T follicular helper cell (primary cell): ENCODE results near the gene SYT7.
"Not testable (repeated sequence)": the region's sequence is repeated elsewhere in the genome, so short reads cannot be mapped to it uniquely, and the experiment has no call there.

Source experiments
- DNase-seq: peaks from one replicate; pipeline ENCODE4 v3.0.0-alpha.2; 2020; ENCODE audit warnings: low read depth

Gene SYT7

DNA sequence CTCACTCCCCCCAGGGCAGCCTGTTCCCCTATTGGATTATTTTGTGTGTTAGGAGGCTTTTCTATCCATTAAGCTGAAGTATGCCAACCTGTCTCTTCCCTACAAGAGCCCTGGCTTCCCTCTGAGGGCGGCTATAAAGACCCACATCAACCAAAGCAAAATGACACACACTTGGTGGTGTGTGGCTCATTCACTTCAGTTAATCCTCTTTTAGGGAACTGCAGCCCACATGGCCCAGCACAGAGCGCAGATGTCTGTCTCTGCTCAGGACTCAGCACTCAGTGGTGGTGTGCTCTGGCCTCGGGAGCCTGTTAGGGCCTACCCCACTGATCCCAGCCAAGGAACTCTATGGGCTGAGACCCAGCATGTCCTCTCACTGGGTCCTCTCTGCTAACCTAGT is 104.5 kb downstream of the SYT7 start:
- no peak for DNase-seq

DNA sequence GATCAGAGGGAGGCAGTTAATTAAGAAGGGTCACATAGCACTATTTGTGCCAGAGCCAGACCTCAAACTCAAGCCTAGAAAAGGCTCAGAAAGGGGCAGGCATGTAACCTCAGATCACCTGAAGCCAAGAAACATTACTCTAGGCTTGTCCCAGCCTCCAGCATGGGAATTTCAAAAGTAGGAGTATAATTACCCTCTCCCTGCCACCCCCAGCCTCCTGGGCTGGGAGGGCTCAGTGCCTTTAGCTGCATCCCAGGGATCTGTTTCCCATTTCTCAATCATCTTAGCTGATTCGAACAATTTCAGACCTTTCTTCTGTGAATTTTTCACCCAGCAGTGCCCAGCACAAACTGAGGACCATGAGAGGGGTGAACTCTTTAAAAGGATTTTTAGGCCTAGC is 105.4 kb downstream of the SYT7 start:
- no peak for DNase-seq

DNA sequence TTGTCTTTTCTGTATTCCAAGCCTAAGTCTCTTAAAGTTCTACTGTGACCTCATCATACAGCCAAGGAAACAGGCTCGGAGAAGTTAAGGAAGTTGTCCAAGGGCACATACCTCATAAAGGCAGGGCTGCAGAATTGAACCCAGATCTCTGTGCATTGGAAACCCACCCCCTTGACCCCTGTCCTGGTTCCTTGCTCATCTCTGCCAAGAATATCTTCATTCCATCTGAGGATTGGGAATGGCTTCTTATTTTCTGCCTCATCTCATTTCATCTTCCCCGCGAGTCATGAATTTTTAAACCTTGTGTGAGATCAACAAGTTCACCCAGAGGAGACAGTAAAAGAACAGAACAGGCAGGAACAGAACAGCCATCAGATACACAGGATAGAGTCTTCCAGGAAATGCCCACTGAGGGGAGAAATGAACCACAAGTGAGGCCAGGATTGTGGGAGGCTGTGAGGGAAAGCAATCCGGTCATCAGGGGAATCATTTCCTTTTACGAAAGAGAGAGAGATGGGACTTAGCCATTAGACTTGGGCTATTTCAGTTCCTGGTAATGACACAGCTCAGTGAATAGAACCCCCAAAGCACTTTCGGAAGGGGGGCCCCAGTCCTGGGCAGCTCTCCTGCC is 106.7 kb downstream of the SYT7 start:
- no peak for DNase-seq

DNA sequence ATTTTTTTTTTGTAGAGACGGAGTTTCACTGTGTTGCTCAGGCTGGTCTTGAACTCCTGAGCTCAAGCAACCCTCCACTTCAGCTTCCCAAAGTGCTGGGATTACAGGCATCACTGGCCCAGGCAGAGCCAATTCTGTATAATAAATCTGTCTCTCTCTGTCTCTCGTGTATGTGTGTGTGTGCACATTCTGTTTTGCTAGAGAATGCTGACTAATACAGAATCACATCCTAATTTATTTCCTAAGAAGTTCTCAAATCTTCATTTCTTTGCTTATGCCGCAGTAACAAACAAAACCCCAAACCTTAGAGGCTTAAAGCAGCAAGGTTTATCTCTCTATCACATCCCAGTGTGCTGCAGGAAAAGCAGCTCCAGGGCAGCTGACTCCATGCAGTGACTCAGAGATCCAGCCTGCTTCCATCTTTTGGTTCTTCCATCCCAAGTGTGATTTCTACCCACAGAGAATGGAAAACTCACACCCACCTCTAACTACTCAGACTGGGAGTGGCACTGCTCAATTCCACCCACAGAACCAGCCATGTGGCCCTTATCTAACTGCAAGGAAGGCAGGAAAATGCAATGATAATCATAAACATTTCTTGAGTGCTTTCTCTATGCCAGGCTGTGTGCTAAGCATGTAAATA is 107.4 kb downstream of the SYT7 start:
- no peak for DNase-seq

DNA sequence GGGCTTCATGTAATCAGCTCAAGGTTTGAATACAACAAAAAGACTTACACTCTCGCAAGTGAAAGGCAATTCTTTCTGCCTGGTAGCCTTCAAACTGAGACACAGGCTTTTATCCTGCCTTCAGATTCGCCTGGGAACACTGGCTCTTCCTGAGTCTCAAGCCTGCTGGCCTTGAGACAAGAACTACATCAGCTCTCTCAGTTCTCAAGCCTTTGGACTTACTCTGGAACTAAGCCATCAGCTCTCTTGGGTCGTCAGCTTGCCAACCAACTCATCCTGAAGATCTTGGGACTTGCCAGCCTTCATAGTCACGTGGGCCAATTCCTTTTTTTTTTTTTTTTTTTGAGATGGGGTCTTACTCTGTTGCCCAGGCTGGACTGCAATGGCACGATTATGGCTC is 108.0 kb downstream of the SYT7 start:
- no peak for DNase-seq

DNA sequence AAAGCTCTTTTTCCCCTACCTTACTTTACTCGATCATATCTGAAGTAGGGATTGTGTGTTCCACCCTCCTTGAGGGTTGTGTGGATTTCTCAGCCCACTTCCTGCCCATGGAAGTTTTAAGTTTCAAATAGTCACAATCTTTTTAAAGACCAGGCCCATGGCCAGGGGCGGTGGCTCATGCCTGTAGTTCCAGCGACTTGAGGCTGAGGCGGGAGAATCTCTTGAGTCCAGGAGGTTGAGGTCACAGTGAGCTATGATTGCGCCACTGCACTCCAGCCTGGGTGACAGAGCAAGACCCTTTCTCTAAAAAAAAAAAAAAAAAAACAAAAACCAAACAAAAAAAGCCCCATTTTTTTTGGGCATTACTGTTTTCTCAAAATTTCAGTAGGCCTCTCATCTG is 108.6 kb downstream of the SYT7 start:
- no peak for DNase-seq

DNA sequence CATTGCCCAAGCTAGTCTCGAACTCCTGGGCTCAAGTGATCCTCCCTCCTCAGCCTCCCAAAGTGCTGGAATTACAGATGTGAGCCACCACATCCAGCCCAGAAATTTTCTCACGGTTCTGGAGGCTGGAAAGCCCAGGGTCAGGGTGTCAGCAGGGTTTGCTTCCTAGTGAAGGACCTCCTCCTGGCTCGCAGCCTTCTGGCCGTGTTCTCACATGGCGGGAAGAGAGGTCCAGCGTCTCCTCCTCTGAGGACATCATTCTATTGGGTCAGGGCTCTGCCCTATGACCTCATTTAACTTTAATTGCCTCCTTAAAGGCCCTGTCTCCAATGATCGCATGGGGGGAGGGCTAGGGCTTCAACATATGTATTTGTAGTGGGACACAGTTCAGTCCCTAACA is 112.9 kb downstream of the SYT7 start:
- no peak for DNase-seq

DNA sequence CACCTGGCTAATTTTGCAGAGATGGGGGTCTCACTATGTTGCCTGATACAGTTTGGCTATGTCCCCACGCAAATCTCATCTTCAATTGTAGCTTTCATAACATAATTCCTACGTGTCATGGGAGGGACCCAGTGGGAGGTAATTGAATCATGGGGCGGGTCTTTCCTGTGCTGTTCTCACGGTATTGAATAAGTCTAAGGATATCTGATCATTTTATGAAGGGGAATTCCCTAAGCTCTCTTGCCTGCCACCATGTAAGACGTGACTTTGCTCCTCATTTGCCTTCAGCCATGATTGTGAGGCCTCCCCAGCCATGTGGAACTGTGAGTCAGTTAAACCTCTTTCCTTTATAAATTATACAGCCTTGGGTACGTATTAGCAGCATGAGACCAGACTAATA is 113.3 kb downstream of the SYT7 start:
- DNase-seq, result not testable (repeated sequence)
